ENCODE data around the gene LBX1.
A peak's percentile ranks its signal among the peaks of the same experiment; 100 is the strongest.

Gene LBX1

DNA sequence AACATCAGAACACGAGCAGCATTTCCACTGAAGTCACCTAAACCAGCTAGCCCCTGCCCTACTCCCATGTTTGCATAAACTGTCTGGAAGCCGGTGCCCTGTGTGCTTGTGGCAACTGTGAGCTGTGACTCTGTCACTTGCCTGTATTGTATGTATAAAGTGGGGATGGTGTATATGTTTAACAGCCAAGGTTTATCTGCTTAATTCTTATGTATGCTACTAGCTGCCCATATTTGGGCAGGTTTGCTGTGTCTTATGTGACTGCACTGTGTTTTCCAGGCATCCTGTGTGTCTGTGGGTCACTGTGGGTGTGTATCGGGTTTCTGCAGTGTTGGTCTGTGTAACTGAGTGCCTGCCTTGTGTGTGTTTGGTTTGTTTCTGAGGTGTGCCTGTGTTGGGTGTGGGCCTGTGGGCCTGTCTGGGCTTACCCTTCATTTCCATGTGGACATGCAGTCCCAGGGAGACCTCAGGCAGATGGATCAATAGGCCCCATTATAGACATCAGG lies 9.3 kb downstream of the LBX1 start:
- no peak overlapping the region for H3K27ac ChIP-seq
- TF ChIP-seq ZFX (IDR thresholded peaks at IDR 0.05; ENCODE audit: borderline replicate concordance) = no peak
- TF ChIP-seq, protein P1, sequence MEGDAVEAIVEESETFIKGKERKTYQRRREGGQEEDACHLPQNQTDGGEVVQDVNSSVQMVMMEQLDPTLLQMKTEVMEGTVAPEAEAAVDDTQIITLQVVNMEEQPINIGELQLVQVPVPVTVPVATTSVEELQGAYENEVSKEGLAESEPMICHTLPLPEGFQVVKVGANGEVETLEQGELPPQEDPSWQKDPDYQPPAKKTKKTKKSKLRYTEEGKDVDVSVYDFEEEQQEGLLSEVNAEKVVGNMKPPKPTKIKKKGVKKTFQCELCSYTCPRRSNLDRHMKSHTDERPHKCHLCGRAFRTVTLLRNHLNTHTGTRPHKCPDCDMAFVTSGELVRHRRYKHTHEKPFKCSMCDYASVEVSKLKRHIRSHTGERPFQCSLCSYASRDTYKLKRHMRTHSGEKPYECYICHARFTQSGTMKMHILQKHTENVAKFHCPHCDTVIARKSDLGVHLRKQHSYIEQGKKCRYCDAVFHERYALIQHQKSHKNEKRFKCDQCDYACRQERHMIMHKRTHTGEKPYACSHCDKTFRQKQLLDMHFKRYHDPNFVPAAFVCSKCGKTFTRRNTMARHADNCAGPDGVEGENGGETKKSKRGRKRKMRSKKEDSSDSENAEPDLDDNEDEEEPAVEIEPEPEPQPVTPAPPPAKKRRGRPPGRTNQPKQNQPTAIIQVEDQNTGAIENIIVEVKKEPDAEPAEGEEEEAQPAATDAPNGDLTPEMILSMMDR (IDR thresholded peaks at IDR 0.05) = no peak

DNA sequence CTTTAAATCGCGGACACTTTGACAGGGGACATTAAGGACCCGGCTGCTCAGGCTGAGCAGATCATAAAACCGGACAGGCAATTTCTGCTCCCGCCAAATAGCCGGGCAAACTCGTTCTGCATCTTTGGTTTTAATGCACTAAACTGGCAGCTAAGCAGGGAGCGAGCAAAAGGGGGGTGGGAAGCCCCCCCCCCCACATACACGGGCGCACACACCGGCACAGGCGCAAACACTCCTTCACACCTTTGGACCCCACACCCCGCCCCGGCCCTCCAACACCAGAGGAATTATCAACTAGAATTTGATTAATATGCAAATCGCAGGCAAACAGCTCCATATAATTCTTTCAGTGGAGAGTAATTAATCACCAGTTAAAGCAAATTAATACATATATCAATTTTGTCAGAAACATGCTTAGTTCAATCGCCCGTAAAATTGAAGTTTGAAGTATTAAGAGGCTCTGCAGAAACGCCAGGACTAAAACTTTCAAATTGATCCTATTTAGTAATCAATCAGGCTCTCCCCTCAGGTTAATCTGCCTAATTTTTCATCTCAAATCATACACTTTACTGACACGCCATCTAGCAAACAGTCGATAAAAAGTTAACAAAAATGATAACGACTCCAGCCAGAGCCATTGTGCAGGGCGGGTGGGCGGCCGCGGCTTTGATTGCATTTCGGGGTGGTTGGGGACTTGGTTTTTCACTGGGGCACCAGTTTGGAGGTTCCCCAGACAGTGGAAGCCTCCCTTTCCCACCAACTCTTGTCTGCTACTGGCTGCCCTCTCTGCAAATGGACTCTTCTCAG lies 9.9 kb downstream of the LBX1 start:
- H3K27ac ChIP-seq = no peak overlapping the region
- no peak for TF ChIP-seq ZFX (IDR thresholded peaks at IDR 0.05; ENCODE audit: borderline replicate concordance)
- TF ChIP-seq, protein P1 (IDR thresholded peaks at IDR 0.05) = no peak

DNA sequence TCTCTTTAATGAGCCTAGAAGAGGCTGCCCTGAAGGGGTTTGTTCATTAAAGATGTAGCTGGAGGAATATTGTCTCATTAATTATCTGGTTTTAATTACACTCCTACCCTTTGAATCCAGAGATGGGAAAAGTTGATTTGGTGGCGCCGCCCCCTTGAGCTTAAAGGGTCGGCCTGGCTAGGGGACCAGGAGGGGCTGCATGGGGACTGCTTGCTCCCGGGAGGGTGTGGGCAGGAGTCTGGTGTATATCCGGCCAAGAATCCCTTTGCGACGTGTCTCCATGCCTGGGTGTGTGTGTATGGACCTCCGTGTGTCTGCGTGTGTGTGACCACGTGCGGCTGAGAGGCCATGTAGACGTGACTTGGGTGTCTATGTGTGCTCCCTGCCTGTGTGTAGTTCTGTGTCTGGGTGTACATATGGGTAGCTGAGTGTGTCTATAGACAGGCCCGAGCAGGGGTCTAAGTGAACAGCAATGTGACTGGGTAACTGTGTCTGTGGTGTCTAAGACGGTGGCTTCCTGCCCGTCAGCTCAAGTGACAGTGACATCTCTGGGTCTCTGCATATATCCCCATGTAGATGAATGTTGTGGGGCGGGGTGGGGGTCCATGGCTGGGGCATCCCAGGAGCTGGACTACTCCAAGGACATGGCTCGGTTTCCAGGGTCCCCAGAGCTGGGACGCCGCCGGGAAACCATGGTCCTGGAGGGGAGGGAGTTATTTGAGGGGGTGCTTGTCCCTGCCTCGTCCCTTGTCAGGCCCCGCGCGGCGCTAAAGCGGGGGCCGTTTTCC lies 10.7 kb downstream of the LBX1 start:
- H3K27ac ChIP-seq = no peak overlapping the region
- TF ChIP-seq ZFX (IDR thresholded peaks at IDR 0.05; ENCODE audit: borderline replicate concordance) = no peak
- TF ChIP-seq, protein P1 (IDR thresholded peaks at IDR 0.05) = no peak

DNA sequence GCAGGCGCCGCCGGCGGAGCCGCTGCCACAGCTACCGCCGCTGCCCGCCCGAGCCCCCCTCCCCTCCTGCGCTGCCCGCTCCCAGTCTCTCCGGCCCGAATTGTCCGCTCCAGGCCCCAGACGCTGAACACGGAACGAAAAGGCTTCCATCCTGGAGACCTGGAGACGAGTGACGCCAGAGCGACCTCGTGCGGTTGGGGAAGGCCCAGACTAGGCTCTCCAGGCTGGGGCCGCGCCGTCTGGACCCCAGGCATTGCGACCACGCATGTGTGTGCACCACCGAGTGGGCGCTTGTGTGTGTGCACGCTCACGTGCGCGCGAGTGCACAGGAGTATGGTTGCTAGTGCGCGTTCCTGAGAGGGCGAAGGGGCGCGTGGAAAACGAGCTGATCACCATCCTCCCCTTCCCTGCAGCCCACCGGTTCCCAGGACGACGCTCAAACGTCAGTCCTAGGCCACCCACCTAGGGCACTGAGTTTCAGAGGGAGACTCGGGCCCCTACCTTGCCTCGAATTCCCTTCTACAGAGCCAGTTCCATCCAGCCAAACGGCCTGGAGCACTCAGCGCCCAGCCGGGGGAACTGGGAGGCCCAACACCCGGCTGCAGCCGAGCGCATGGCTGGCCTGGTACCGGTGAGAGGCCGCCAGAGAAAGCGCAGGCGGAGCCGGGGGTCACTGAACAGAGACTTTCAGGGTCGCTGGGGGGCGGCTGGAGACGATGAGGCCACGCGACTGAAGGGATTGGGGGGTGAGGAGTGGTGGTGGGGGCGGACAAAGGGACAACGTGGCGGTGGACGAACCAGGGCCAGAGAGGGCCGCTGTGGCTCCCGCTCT lies 11.6 kb downstream of the LBX1 start:
- H3K27ac ChIP-seq = no peak overlapping the region
- TF ChIP-seq, protein P1 (IDR thresholded peaks at IDR 0.05) = peak; percentile 85
- no peak for TF ChIP-seq ZFX (IDR thresholded peaks at IDR 0.05; ENCODE audit: borderline replicate concordance)

DNA sequence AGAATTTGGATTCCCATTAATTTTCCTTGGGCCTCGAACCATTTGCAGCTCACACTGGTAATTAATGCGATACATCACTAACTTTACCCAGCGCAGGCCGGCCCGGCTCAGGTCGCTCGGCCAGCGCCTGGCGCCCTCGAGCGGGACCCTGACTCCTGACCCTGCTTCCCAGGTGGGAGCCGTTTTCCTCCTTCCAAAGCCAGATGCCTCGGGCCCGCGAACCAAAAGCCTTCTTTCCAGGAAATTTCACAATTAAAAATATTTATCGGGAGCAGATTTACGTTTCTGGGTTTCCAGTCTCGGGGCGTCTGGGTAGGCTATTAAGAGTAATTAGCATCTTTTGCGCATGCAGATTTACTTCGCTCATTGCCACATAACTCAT lies 12.2 kb downstream of the LBX1 start:
- no peak overlapping the region for H3K27ac ChIP-seq
- TF ChIP-seq, protein P1 (IDR thresholded peaks at IDR 0.05) = no peak
- no peak for TF ChIP-seq ZFX (IDR thresholded peaks at IDR 0.05; ENCODE audit: borderline replicate concordance)

DNA sequence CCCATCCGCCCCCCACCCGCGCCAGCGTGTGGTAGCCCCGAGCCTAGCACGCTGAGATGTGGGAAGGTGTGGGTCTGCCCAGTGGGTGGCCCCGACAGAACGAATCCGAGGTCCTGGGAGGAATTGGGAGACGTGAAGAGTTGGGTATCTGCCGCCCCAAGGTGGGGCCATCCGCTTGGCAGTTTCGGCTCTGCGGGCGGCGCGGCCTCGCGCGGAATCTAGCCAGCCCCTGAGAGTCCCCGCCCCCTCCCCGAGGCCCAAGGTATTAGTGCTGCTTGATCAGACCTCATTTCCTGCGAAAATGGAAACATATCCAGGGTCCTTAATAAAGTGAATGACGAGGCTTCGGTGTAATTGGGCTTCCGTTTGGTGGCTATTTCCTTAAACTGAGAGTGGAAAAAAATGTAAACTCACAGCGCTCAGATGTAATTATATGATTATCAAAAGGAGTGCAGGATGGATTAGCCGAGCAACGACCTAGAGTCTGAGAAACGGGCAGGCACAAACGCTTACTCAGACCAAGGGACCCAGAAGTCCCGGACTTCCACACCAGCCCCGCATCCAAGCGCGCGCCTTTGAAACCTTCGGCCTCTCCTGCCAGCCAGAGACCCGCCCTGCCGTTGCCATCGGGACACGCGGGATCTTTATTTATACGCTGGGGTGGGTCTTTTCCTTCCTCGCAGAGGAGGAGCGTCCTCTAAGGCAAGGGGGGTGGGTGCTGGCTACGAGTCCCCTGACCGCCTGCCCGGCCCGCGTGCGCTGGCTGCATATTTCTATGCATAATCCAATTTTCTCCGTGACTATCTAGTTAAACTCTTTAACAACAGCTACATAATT lies 12.8 kb downstream of the LBX1 start:
- TF ChIP-seq ZFX (IDR thresholded peaks at IDR 0.05; ENCODE audit: borderline replicate concordance) = no peak
- TF ChIP-seq, protein P1 (IDR thresholded peaks at IDR 0.05) = no peak
- H3K27ac ChIP-seq = no peak overlapping the region
